Keratinocyte (primary cell): ENCODE results near the gene PRKAG2. TPM values are rescaled to one million over a fixed set of nuclear protein-coding genes. Genes with fewer than 3 reads are reported as not detected.

ENCODE experiments used
- DNase-seq: peaks from one replicate; pipeline ENCODE4 v3.0.0-alpha.2; 2011; ENCODE audit warnings: low read depth, missing footprints, low spot score
- FAIRE-seq: peaks from 2 replicates; lab custom pipeline; 2011; peaks lifted over from hg19 to GRCh38; lab: Jason Lieb, UNC
- H2AFZ ChIP-seq: 2 replicates; pipeline ENCODE4 v1.6.0; 2012; ENCODE audit warnings: low read length, control low read depth, inconsistent platforms; ENCODE audit not compliant: control insufficient read depth
- H3K27ac ChIP-seq: 2 replicates; pipeline ENCODE4 v1.5.1; 2011; ENCODE audit warnings: low read length; ENCODE audit not compliant: control insufficient read depth, insufficient read depth
- H3K27me3 ChIP-seq: 3 replicates; pipeline ENCODE4 v1.6.0; 2011; ENCODE audit warnings: low read length; ENCODE audit not compliant: control insufficient read depth, insufficient read depth; ENCODE audit errors: extremely low read depth
- H3K36me3 ChIP-seq, 2 experiments: 2 replicates in 1 of 2; 3 replicates in 1 of 2; pipeline ENCODE4 v1.5.1; 2011; ENCODE audit warnings: low read length in 2 of 2, mild to moderate bottlenecking in 1 of 2; ENCODE audit not compliant: control insufficient read depth in 2 of 2, insufficient read depth in 2 of 2; ENCODE audit errors: extremely low read depth in 1 of 2
- H3K4me1 ChIP-seq: 3 replicates; pipeline ENCODE4 v1.5.1; 2011; ENCODE audit warnings: low read length; ENCODE audit not compliant: control insufficient read depth, insufficient read depth; ENCODE audit errors: extremely low read depth
- H3K4me2 ChIP-seq: 3 replicates; pipeline ENCODE4 v1.6.0; 2011; ENCODE audit warnings: low read depth, low read length; ENCODE audit not compliant: control insufficient read depth, insufficient read depth; ENCODE audit errors: extremely low read depth
- H3K4me3 ChIP-seq, 3 experiments: fragments of 200-600 bp in 1 of 3; sonication (generic) in 1 of 3; 2 replicates in 2 of 3; 3 replicates in 1 of 3; pipeline ENCODE4 v1.5.1; 2011 to 2016; ENCODE audit warnings: low read length in 3 of 3, mild to moderate bottlenecking in 3 of 3, control low read depth in 2 of 3, inconsistent platforms in 1 of 3, low read depth in 1 of 3, mixed read lengths in 1 of 3, mixed run types in 1 of 3, moderate library complexity in 1 of 3; ENCODE audit not compliant: control insufficient read depth in 2 of 3, insufficient read depth in 2 of 3; ENCODE audit errors: extremely low read depth in 1 of 3
- H3K79me2 ChIP-seq: 2 replicates; pipeline ENCODE4 v1.6.0; 2012; ENCODE audit warnings: low read length; ENCODE audit not compliant: control insufficient read depth, insufficient read depth
- H3K9ac ChIP-seq: 3 replicates; pipeline ENCODE4 v1.6.0; 2011; ENCODE audit warnings: low read length; ENCODE audit not compliant: control insufficient read depth, insufficient read depth; ENCODE audit errors: extremely low read depth
- H3K9me1 ChIP-seq: 3 replicates; pipeline ENCODE4 v1.6.0; 2011; ENCODE audit warnings: low read length; ENCODE audit not compliant: control insufficient read depth, insufficient read depth; ENCODE audit errors: extremely low read depth
- H3K9me3 ChIP-seq: 2 replicates; pipeline ENCODE4 v1.5.1; 2012; ENCODE audit warnings: low read depth, low read length; ENCODE audit not compliant: control insufficient read depth
- H4K20me1 ChIP-seq: 3 replicates; pipeline ENCODE4 v1.6.0; 2011; ENCODE audit warnings: low read length; ENCODE audit not compliant: control insufficient read depth, insufficient read depth; ENCODE audit errors: extremely low read depth
- CTCF ChIP-seq, 3 experiments: IDR thresholded peaks in 1 of 3; conservative IDR thresholded peaks in 1 of 3; optimal IDR thresholded peaks in 1 of 3; 2 replicates in 2 of 3; 3 replicates in 1 of 3; pipeline versions ENCODE3 to v1.5.1; 2011; ENCODE audit warnings: low read length in 3 of 3, mild to moderate bottlenecking in 3 of 3, moderate library complexity in 2 of 3, control low read depth in 1 of 3, inconsistent platforms in 1 of 3; ENCODE audit not compliant: insufficient read depth in 2 of 3; ENCODE audit errors: extremely low read depth in 1 of 3
- EZH2 ChIP-seq: IDR thresholded peaks from one replicate; pipeline ENCODE4 v1.6.1; 2012; ENCODE audit warnings: inconsistent platforms, mild to moderate bottlenecking, low read length, moderate library complexity
- dilution Hi-C: fragments of 300-500 bp; cut with MboI; formaldehyde crosslinking; loops from one replicate; pipeline ENCODE4 v1.7.0; 2020; ENCODE audit warnings: low sequenced_read_pairs; ENCODE audit not compliant: extremely low pct_ligation_motif_present
- polyA plus RNA-seq, 5 experiments: library from polyadenylated mRNA; depleted of rRNA in 3 of 5; stranded (reverse) in 3 of 5; stranded (forward) in 1 of 5; unstranded in 1 of 5; fragments of >200 nt; gene quantifications; 1 replicate in 1 of 5; 2 replicates in 3 of 5; 3 replicates in 1 of 5; pipeline versions ENCODE4 v1.2.1 to v1.2.3, GENCODE V29; 2011 to 2012; ENCODE audit warnings: missing spikeins in 2 of 5, low read depth in 1 of 5, low replicate concordance in 1 of 5

The PRKAG2 gene
- polyA plus RNA-seq, 1 donor (not counting 4 experiments of a cell fraction or from before 2014, with no cell fraction given) = 39.5 TPM

GRCh38 chr7:151615784-151616183, 261.1 kb downstream of the PRKAG2 start:
- H3K9me1 ChIP-seq = no peaks in the 10 kb centered on the region
- H4K20me1 ChIP-seq = no peaks in the 10 kb centered on the region
- DNase-seq (no peak), FAIRE-seq (no peak)
- no peak for TF ChIP-seq CTCF (optimal IDR thresholded peaks at IDR 0.05 in 1 of 3, IDR thresholded peaks at IDR 0.05 in 1 of 3, conservative IDR thresholded peaks at IDR 0.05 in 1 of 3; ENCODE audit: extremely low read depth in 1 of 3, insufficient read depth in 2 of 3, low read length in 3 of 3)
- no peak for TF ChIP-seq EZH2
- dilution Hi-C loops = no loop called here
- no peak overlapping the region for H3K9ac ChIP-seq
- peaks cover 0 to 6% of the 10 kb centered on the region in 2 experiments for H3K36me3 ChIP-seq
- peaks cover 69% of the 10 kb centered on the region for H3K79me2 ChIP-seq
- H3K9me3 ChIP-seq = no peaks in the 10 kb centered on the region
- H3K27ac ChIP-seq = no peak overlapping the region
- no peak overlapping the region for H3K4me2 ChIP-seq
- H3K4me3 ChIP-seq = no peak overlapping the region
- H2AFZ ChIP-seq = no peak overlapping the region
- no peaks in the 10 kb centered on the region for H3K27me3 ChIP-seq
- H3K4me1 ChIP-seq = no peaks in the 10 kb centered on the region

- H3K4me2 ChIP-seq = no peak overlapping the region
- no peaks in the 10 kb centered on the region for H3K9me1 ChIP-seq
- H4K20me1 ChIP-seq = no peaks in the 10 kb centered on the region
- no peak overlapping the region for H3K4me3 ChIP-seq
- H3K4me1 ChIP-seq = no peaks in the 10 kb centered on the region
- TF ChIP-seq EZH2 = no peak
- no peak for TF ChIP-seq CTCF (optimal IDR thresholded peaks at IDR 0.05 in 1 of 3, IDR thresholded peaks at IDR 0.05 in 1 of 3, conservative IDR thresholded peaks at IDR 0.05 in 1 of 3; ENCODE audit: extremely low read depth in 1 of 3, insufficient read depth in 2 of 3, low read length in 3 of 3)
- no peaks in the 10 kb centered on the region for H3K9me3 ChIP-seq
- H3K36me3 ChIP-seq = peaks cover 0 to 6% of the 10 kb centered on the region in 2 experiments
- no peak overlapping the region for H3K9ac ChIP-seq
- H3K27me3 ChIP-seq = no peaks in the 10 kb centered on the region
- dilution Hi-C loops = no loop called here
- H3K79me2 ChIP-seq = peaks cover 66% of the 10 kb centered on the region
- FAIRE-seq (no peak), DNase-seq (no peak)
- H2AFZ ChIP-seq = no peak overlapping the region
- no peak overlapping the region for H3K27ac ChIP-seq
Measured at GRCh38 chr7:151615058-151615457, 261.9 kb downstream of the PRKAG2 start.
